ENCODE measurements around the gene GPR3. TPM values are rescaled to one million over a fixed set of nuclear protein-coding genes. Genes with fewer than 3 reads are reported as not detected.

Gene GPR3
- total RNA-seq, 2 donors from 2014 or later: 0.26 to 0.42 TPM

DNA sequence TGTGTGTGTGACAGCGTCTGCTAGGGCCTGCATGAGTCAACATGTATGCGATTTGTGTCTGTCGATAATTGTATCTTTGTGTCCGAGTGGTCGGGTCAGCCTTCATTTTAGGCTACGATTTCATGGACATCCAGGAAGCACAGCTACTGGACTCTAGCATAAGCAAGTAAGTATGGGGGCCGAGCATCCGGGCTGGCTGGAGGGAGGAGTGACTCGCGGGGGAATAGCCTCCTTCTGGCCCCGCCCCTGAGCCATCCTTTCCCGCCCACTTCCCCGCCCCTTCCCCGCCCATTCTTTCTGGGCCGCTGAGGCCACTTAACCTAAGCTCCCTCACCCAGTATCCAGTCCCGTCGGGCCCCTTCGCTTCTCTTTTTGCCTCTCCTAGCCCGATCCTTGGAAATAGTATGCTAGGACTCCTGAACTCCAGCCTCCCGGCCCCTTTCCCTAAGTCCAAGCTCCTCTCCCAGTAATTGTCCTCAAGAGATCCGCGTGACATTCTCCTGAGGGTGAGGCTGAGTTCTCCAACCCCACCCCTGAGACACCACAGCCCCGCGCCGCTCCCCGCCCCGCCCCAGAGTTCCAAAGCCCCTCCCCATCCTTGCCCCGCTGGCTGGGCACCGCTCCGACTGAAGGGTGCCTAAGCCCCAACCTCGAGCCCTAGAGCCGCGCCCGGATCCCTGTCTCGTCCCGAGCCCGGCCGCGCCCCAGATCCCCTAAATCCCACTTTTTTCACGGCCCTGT is 26.9 kb upstream of the GPR3 start:
- Mint-ChIP-seq H3K4me1 (no peaks in the 10 kb centered on the region), H3K36me3 (ENCODE audit: low read depth) (no peaks in the 10 kb centered on the region), H3K4me3 (peak overlapping the region; percentile 94), H3K9me3 (no peaks in the 10 kb centered on the region), H3K27ac (peak overlapping the region; percentile 87), H3K27me3 (no peaks in the 10 kb centered on the region)
- peak; percentile 74 for ATAC-seq (replicated peaks)

DNA sequence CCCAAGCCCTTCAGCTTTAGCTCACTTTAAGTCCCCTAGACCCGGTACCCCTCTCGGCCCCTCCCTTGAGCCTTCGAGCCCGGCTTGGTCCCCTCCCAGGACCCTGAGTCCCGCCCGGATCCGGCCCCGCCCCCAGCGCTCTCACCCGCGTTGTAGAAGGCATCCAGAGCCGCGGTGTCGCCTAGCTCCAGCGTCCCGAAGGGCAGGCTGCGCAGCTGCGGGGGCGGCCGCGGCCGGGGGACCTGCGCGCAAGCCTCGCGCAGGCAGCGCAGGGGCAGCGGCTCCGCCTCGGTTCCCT is 26.4 kb upstream of the GPR3 start:
- peak overlapping the region; percentile 94 for H3K4me3 Mint-ChIP-seq
- H3K27me3 Mint-ChIP-seq: no peaks in the 10 kb centered on the region
- H3K4me1 Mint-ChIP-seq: no peaks in the 10 kb centered on the region
- peak; percentile 76 for ATAC-seq (replicated peaks)
- no peaks in the 10 kb centered on the region for H3K9me3 Mint-ChIP-seq
- no peaks in the 10 kb centered on the region for H3K36me3 Mint-ChIP-seq (ENCODE audit: low read depth)
- peak overlapping the region; percentile 87 for H3K27ac Mint-ChIP-seq

DNA sequence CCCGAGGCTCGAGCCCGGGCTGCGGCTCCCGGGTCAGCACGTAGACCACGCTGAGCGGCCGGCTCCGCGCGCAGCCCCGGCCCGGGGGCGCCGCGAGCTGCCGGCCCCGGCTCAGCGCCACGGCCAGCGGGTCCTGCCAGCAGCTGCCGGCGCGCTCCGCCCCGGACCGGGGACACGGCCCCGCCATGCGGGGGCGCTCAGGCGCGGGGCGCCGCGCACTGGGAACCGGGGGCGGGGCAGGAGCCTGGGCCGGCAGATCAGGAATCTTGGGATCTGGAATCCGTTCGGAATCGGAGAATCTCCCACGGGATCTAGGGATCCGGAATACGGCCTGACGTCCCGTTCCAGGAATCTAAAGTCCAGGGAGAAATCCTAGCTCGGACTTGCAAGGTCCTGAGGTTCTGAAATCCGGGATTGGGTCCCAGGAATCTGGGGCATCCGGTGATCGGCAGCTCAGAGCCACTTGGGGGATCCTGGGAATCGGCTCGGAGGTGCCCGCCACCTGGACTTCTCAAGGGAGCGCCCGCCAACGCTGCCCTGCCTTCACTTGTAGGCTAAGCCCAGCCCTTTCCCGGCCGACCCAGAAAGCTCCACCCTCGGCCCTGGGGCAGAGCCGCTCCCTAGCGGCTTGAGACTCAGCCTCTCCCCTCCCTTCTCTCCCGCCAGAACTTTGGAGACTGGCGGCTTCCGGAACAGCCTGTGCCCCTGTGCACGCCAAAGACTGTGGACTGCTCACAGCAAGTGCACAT is 25.8 kb upstream of the GPR3 start, which contains the start of gene MAP3K6:
MAP3K6 (minus strand) TSS at position 551 of the 749 bp plus-strand sequence; CDS start at position 187, 364 bp downstream.
- no peaks in the 10 kb centered on the region for H3K4me1 Mint-ChIP-seq
- H3K27me3 Mint-ChIP-seq: no peaks in the 10 kb centered on the region
- H3K4me3 Mint-ChIP-seq: peak within 1 kb of the TSS; percentile 94
- H3K36me3 Mint-ChIP-seq (ENCODE audit: low read depth): no peaks in the 10 kb centered on the region
- H3K9me3 Mint-ChIP-seq: no peaks in the 10 kb centered on the region
- ATAC-seq (replicated peaks): peak; percentile 54
- peak within 1 kb of the TSS; percentile 87 for H3K27ac Mint-ChIP-seq

DNA sequence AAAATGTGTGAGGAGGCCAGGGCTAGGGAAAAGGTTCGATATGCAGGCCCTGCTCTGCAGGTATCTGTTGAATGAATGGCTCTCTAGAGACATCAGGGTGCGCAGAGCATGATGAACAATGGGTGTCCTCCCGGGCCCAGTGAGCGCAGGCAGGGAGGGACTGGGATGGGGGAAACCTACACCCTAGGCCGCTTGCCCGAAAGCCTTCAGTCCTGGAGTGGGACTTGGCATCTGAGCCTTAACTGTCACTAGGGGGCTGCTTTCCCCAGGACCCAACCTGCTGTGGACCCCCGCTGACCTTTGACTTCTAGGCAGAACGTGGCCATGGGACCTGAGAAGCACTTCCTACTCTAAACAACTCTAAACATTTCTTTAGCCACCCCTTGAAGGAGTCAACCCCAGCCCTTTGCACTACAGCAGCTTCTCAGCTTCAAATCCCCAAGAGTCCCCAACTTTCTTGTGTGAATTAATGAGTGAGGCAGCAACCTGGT is 25.2 kb upstream of the GPR3 start:
- ATAC-seq (replicated peaks): no peak
- no peaks in the 10 kb centered on the region for H3K36me3 Mint-ChIP-seq (ENCODE audit: low read depth)
- H3K4me3 Mint-ChIP-seq: peak overlapping the region; percentile 59
- no peaks in the 10 kb centered on the region for H3K9me3 Mint-ChIP-seq
- H3K4me1 Mint-ChIP-seq: no peaks in the 10 kb centered on the region
- H3K27ac Mint-ChIP-seq: no peak overlapping the region
- no peaks in the 10 kb centered on the region for H3K27me3 Mint-ChIP-seq

DNA sequence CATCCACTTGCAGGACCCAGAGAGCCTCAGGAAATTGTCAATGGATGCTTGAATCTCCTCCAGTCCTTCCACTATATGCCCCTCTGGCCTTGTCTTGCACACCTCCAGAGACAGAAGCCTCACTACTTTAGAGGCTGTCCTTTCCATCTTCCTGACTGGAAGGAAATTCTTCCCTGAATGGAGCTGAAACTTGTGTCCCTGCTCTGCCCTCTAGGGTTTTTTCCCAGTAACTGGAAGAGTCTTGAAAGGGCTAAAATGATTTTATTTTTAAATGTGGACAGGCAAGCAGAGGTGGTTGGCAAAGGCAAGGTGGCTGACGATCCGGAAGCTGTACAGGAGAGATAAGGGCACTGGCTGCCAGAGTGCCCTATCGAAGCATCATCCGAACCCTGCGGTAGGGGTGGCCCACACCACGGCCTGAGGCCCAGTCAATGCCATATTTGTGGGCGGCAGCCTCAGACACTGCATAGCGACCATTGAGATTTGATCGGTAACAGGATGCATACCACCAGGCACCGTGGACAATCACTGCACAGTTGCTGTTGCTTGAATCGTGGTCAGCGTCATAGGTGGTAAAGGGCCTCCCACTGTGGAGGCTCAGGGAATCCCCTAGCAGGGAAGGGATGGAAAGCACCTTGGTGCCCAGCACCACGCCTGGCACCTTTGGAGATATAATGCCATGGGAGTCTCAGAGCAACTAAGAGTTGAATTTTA is 23.4 kb upstream of the GPR3 start:
- H3K27ac Mint-ChIP-seq: no peak overlapping the region
- H3K9me3 Mint-ChIP-seq: no peaks in the 10 kb centered on the region
- no peaks in the 10 kb centered on the region for H3K27me3 Mint-ChIP-seq
- ATAC-seq (replicated peaks): no peak
- H3K4me3 Mint-ChIP-seq: no peak overlapping the region
- H3K4me1 Mint-ChIP-seq: no peaks in the 10 kb centered on the region
- H3K36me3 Mint-ChIP-seq (ENCODE audit: low read depth): no peaks in the 10 kb centered on the region

DNA sequence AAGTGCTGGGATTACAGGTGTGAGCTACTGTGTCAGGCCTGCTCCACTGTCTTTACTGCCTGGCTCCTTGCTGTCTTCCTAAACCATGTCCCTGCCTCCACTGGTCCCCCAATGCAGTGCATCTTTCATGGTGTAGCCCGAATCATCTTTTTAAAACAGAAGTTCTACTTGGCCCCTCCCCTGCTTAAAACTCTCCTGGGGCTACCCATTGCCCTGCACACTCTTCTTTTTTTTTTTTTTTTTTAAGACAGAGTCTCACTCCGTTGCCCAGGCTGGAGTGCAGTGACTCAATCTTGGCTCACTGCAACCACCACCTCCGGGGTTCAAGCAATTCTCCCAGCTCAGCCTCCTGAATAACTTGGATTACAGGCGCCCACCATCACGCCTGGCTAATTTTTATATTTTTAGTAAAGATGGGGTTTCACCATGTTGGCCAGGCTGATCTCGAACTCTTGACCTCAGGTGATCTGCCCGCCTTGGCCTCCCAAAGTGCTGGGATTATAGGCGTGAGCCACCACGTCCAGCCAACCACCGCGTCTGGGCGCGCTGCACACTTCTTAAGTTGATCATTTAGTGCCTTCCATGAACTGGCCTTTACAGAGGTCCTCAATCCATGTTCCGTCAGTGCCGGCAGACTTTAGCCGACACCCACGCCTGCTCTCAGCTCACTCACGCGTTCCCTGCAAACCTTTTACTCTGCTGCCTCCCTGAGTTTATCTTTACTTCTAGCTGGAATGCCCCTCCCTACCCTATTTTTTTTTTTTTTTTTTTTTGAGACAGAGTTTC is 20.2 kb upstream of the GPR3 start:
- no peaks in the 10 kb centered on the region for H3K27me3 Mint-ChIP-seq
- H3K36me3 Mint-ChIP-seq (ENCODE audit: low read depth): no peaks in the 10 kb centered on the region
- no peak for ATAC-seq (replicated peaks)
- no peak overlapping the region for H3K27ac Mint-ChIP-seq
- H3K4me3 Mint-ChIP-seq: no peak overlapping the region
- no peaks in the 10 kb centered on the region for H3K9me3 Mint-ChIP-seq
- H3K4me1 Mint-ChIP-seq: no peaks in the 10 kb centered on the region

DNA sequence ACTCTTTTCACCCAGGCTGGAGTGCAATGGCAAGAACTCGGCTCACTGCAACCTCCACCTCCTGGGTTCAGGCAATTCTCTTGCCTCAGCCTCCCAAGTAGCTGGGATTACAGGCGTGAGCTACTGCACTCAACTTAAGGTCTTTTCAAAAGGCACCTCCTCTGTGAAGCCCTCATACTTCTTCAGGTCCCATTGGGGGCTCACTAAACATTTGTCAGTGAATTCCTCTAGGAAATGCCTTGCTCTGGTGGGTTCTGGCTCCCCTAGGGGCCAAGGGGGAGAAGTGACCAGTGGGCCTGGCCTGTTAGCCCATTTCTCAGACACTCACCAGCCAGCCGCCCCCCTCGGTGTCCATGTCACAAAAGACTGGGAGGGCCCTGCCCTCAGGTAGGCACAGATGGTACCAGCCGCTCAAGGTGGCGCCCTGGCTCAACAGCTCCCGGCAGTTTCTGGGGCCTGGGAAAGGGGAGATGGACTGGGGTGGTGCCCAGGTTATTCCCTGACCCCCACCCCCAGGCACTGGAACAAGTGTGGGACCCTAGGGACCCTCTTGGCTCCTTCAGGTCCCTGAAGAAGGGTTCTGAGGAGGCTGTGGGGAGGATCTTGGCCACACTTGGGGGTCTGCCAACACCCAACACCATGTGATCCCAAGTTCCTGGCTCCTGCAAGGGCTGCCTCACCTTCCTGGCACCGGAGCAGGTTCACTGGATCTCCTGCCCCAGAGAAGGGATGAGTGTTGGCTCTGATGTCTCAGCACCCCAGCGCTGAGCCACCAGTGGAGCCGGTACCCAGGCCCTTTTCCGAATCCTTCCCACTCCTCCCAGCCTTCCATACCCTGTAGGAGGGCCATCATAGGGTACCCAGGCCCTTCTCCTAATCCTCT is 19.4 kb upstream of the GPR3 start:
- Mint-ChIP-seq H3K27ac (no peak overlapping the region), H3K4me1 (no peaks in the 10 kb centered on the region), H3K36me3 (ENCODE audit: low read depth) (no peaks in the 10 kb centered on the region), H3K9me3 (no peaks in the 10 kb centered on the region), H3K4me3 (no peak overlapping the region), H3K27me3 (no peaks in the 10 kb centered on the region)
- ATAC-seq (replicated peaks): no peak

DNA sequence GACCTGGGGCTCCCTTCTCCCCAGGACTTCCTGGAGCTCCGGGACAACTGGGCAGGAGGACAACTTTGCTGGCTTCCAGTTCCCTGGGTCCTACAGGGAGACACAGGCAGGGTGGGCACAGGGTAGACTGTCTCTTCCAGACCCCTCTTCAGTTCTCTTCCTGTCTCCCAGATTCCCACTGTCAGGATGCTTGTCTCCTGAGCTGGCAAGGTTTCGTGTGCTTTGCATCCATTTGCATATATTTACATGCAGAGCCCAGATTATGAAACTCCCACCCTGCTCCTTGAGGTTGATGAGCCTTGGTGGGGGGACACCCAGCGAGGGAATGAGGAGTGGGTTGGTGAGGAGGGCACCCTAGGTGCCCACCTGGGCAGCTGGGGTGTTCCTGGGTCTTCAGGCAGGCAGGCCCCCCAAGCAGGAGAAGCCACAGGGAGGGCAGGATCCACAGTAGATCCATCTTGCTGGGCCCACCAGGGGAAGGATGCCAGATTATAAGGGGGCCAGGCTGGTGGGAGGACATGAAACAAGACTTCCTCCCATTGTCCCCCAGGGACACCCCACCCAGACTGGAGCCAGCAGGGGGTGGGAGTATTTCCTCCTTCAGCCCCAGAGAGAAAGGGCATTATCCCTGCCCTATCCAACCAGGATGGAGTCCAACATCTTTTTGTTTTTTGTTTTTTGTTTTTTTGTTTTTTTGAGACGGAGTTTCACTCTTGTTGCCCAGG is 17.9 kb upstream of the GPR3 start, which contains the start of gene FCN3:
FCN3 (minus strand) TSS at position 463 of the 725 bp plus-strand sequence; CDS start at position 457, 6 bp downstream.
- H3K36me3 Mint-ChIP-seq (ENCODE audit: low read depth): no peaks in the 10 kb centered on the region
- H3K27ac Mint-ChIP-seq: no peak within 1 kb of the TSS
- H3K4me1 Mint-ChIP-seq: no peaks in the 10 kb centered on the region
- H3K4me3 Mint-ChIP-seq: no peak within 1 kb of the TSS
- ATAC-seq (replicated peaks): no peak
- H3K27me3 Mint-ChIP-seq: no peaks in the 10 kb centered on the region
- H3K9me3 Mint-ChIP-seq: no peaks in the 10 kb centered on the region

DNA sequence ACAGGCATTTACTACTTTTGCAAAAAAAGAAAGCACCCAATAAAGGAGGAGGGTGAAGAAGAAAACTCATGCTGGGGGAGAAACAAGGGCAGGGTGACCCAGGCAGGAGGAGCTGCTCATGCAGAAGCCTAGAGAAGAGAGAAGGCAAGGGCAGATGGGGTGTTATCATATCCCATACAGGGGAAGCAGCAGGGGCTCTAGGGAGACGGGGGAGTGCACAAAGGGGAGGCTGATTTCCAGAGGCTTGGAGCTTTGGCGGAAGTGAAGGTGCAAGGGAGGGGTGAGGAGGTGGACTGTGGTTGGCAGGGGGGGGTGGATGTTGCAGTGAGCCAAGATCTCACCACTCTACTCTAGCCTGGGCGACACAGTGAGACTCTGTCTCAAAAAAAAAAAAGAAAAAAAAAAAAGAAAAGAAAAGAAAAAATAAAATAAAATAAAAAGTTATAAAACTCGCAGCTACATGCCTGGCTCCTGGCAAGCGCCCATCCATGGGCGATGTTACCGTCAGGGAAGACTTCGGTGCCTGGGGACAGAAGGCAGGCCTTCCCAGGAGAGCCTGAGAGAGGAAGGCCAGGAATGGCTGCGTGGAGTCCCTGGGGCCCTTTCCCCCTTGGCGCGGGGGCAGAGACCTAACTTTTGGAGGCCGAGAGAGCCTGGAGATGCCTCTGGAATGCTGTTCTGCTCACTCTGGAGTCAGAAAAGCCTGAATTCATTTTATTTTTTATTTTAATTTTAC is 14.5 kb upstream of the GPR3 start:
- H3K36me3 Mint-ChIP-seq (ENCODE audit: low read depth): no peaks in the 10 kb centered on the region
- no peaks in the 10 kb centered on the region for H3K27me3 Mint-ChIP-seq
- no peaks in the 10 kb centered on the region for H3K4me1 Mint-ChIP-seq
- no peak overlapping the region for H3K4me3 Mint-ChIP-seq
- no peak for ATAC-seq (replicated peaks)
- no peak overlapping the region for H3K27ac Mint-ChIP-seq
- H3K9me3 Mint-ChIP-seq: no peaks in the 10 kb centered on the region

DNA sequence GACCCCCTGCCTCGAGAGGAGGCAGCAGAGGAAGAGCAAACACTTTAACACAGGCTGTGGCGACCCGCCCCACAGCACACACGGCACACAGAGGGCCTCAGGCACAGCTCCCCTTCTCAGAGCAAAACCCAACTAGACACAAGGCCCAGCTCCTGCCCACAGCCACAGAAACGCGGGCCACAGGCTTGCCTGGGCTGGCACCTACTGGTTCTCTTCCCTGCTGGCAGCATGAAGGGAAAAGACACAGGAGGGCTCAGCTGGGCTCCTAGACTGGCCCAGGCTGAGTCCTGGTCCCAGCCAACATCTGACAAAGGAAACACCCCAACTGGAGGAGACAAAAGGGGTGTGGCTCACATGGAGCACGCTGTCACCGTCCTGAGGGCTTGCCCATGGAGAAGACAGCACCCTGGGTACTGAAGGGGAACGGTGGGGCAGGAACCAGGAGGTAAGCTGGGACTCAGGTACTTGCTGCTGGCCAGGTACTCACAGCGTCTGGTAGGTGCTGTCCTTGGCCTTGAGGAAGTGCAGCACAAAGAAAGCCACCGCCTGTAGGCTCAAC is 12.8 kb upstream of the GPR3 start:
- Mint-ChIP-seq H3K36me3 (ENCODE audit: low read depth) (no peaks in the 10 kb centered on the region), H3K9me3 (no peaks in the 10 kb centered on the region), H3K4me3 (no peak overlapping the region), H3K4me1 (no peaks in the 10 kb centered on the region), H3K27ac (no peak overlapping the region), H3K27me3 (no peaks in the 10 kb centered on the region)
- no peak for ATAC-seq (replicated peaks)

DNA sequence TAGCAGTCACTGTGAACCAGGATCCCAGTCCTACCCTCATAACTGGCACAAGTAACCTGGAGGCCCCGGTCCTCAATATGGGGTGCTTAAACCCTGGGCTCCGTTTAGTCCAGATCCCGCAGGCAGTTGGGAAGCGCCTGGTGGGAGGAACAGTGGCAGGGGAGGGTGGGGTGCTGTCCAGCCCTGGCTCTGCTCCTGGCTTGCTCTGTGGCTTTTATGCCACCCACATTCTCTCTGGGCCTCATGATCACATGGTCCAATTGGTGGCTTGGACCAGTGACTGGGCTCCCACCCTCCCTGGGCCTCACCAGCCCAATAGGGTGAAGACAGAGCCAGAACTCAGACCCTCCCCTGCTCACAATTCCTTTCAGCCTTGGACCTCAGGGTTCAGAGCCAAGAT is 12.2 kb upstream of the GPR3 start:
- H3K4me1 Mint-ChIP-seq: no peaks in the 10 kb centered on the region
- no peaks in the 10 kb centered on the region for H3K27me3 Mint-ChIP-seq
- H3K4me3 Mint-ChIP-seq: no peak overlapping the region
- no peaks in the 10 kb centered on the region for H3K36me3 Mint-ChIP-seq (ENCODE audit: low read depth)
- no peak overlapping the region for H3K27ac Mint-ChIP-seq
- no peak for ATAC-seq (replicated peaks)
- no peaks in the 10 kb centered on the region for H3K9me3 Mint-ChIP-seq

All from activated T-helper 17 cell treated with anti-CD3 and anti-CD28 coated beads, Interleukin-2, amount 50 U/mL, for 72 hours (primary cell).